ENCODE data around the gene CRYGA.
"Not testable (repeated sequence)": the region's sequence is repeated elsewhere in the genome, so short reads cannot be mapped to it uniquely, and the experiment has no call there.

Gene CRYGA

DNA sequence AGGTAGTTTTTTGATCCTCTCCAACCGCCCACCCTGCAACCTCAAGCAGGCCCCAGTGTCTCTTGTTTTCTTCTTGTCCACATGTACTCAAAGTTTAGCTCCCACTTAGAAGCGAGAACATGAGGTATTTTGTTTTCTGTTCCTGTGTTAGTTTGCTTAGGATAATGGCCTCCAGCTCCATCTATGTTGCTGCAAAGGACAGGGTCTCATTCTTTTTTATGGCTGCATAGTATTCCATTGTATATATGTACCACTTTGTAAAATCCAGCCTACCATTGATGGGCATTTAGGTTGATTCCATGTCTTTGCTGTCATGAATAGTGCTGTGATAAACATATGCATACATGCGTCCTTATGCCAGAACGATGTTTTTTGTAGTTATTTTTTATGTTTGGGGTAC lies 36.3 kb downstream of the CRYGA start:
- no peak for DNase-seq (ENCODE audit: low read depth in 1 of 2, low spot score in 1 of 2)
- Histone ChIP-seq H3K27me3 (ENCODE audit: insufficient read depth, poor library complexity, severe bottlenecking) (no peaks in the 10 kb centered on the region), H3K27ac (replicated peaks) (no peak overlapping the region), H3K4me3 (replicated peaks; ENCODE audit: insufficient read depth, low read length) (no peak overlapping the region)
- TF ChIP-seq POLR2AphosphoS5 (IDR thresholded peaks at IDR 0.05; ENCODE audit: low read depth): no peak
- TF ChIP-seq GABPA (IDR thresholded peaks at IDR 0.05; ENCODE audit: low read depth): no peak
- TF ChIP-seq, protein P1, sequence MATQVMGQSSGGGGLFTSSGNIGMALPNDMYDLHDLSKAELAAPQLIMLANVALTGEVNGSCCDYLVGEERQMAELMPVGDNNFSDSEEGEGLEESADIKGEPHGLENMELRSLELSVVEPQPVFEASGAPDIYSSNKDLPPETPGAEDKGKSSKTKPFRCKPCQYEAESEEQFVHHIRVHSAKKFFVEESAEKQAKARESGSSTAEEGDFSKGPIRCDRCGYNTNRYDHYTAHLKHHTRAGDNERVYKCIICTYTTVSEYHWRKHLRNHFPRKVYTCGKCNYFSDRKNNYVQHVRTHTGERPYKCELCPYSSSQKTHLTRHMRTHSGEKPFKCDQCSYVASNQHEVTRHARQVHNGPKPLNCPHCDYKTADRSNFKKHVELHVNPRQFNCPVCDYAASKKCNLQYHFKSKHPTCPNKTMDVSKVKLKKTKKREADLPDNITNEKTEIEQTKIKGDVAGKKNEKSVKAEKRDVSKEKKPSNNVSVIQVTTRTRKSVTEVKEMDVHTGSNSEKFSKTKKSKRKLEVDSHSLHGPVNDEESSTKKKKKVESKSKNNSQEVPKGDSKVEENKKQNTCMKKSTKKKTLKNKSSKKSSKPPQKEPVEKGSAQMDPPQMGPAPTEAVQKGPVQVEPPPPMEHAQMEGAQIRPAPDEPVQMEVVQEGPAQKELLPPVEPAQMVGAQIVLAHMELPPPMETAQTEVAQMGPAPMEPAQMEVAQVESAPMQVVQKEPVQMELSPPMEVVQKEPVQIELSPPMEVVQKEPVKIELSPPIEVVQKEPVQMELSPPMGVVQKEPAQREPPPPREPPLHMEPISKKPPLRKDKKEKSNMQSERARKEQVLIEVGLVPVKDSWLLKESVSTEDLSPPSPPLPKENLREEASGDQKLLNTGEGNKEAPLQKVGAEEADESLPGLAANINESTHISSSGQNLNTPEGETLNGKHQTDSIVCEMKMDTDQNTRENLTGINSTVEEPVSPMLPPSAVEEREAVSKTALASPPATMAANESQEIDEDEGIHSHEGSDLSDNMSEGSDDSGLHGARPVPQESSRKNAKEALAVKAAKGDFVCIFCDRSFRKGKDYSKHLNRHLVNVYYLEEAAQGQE (IDR thresholded peaks at IDR 0.05; ENCODE audit: insufficient replicate concordance, low read depth): no peak
- TF ChIP-seq SPI1 (IDR thresholded peaks at IDR 0.05; ENCODE audit: borderline replicate concordance, low read depth): no peak
- TF ChIP-seq, protein P2, sequence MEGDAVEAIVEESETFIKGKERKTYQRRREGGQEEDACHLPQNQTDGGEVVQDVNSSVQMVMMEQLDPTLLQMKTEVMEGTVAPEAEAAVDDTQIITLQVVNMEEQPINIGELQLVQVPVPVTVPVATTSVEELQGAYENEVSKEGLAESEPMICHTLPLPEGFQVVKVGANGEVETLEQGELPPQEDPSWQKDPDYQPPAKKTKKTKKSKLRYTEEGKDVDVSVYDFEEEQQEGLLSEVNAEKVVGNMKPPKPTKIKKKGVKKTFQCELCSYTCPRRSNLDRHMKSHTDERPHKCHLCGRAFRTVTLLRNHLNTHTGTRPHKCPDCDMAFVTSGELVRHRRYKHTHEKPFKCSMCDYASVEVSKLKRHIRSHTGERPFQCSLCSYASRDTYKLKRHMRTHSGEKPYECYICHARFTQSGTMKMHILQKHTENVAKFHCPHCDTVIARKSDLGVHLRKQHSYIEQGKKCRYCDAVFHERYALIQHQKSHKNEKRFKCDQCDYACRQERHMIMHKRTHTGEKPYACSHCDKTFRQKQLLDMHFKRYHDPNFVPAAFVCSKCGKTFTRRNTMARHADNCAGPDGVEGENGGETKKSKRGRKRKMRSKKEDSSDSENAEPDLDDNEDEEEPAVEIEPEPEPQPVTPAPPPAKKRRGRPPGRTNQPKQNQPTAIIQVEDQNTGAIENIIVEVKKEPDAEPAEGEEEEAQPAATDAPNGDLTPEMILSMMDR (IDR thresholded peaks at IDR 0.05; ENCODE audit: insufficient read depth, low read length): no peak

DNA sequence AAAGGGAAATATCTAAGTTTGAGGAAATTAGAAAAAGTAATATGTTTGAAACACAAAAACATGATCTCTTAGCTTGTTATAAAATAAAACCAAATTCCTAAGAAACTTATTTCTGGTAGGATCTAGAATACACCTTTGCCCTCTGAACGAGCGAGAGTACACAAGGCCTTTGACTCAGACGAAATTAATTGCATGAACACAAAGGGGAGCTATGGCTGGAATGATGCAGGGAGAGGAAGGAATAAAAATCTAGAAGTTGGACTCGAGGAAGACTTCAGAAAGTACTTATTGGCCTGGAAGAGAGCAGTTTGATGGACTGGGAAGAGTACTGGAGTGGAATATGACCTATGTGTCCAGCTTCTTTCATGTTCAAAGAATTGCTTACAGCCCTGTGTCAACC lies 38.1 kb downstream of the CRYGA start:
- TF ChIP-seq, protein P2 (IDR thresholded peaks at IDR 0.05; ENCODE audit: insufficient read depth, low read length): no peak
- no peak for TF ChIP-seq SPI1 (IDR thresholded peaks at IDR 0.05; ENCODE audit: borderline replicate concordance, low read depth)
- TF ChIP-seq POLR2AphosphoS5 (IDR thresholded peaks at IDR 0.05; ENCODE audit: low read depth): no peak
- TF ChIP-seq, protein P1 (IDR thresholded peaks at IDR 0.05; ENCODE audit: insufficient replicate concordance, low read depth): no peak
- no peak for TF ChIP-seq GABPA (IDR thresholded peaks at IDR 0.05; ENCODE audit: low read depth)
- DNase-seq (ENCODE audit: low read depth in 1 of 2, low spot score in 1 of 2): no peak
- no peak overlapping the region for H3K4me3 ChIP-seq (replicated peaks; ENCODE audit: insufficient read depth, low read length)
- no peak overlapping the region for H3K27ac ChIP-seq (replicated peaks)
- no peaks in the 10 kb centered on the region for H3K27me3 ChIP-seq (ENCODE audit: insufficient read depth, poor library complexity, severe bottlenecking)

DNA sequence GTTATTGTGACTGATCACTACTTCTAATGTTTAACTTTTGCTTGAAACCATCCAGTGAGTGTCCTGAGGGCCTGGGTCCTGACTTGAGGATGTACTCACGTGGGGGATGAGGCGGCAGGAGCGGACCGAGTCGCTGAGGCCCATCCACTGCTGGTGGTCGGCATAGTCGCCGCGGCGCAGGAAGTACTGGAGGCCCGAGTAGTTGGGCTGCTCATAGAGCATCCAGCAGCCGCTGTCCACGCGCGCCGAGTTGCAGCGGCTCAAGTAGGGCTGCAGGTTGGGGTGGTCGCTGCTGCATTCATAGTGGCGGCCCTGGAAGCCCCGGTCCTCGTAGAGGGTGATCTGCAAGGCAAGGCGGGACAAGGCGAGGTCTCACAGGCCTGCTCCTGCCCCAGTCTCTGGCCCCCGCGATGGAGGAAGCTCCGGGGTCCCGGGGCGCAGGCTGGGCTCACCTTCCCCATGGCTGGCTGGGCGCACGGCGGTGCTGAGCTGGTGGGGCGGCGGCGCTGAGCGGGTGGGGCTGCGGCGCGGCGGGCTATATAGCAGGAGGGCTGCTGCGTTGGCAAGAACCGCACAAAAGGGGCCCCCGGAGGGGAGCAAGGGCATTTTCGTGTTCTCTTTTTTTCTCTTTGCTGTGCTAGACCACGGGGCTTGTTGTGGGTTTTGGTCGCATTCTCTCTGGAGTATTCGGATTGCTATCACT lies 39.2 kb downstream of the CRYGA start, which contains the start of gene CRYGD:
CRYGD (minus strand) TSS at position 512 of the 703 bp plus-strand sequence; CDS start at position 461, 51 bp downstream.
- H3K27ac ChIP-seq (replicated peaks); H3K27me3 ChIP-seq (ENCODE audit: insufficient read depth, poor library complexity, severe bottlenecking): not testable (repeated sequence)
- peak within 1 kb of the TSS; percentile 23; the same call in 1 of the 2 replicates for H3K4me3 ChIP-seq (replicated peaks; ENCODE audit: insufficient read depth, low read length)
- DNase-seq (ENCODE audit: low read depth in 1 of 2, low spot score in 1 of 2): peak in 1 of 2 experiments; percentile 7

DNA sequence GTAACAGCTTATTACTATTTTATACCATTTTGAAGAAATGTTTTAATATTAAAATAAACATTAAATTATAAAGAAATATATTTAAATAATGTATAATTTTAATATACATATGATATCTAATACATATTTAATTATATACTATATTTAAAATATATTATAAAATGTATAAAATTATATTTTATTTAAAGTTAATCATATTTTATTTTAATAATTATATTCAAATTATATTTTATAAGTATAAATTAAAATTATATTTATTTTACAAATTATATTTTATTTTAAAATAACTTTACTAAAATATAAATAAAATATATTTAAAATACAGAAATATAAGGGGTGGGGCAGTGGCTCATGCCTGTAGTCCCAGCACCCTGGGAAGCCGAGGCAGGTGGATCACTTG lies 41.1 kb downstream of the CRYGA start:
- no peak for TF ChIP-seq SPI1 (IDR thresholded peaks at IDR 0.05; ENCODE audit: borderline replicate concordance, low read depth)
- TF ChIP-seq POLR2AphosphoS5 (IDR thresholded peaks at IDR 0.05; ENCODE audit: low read depth): no peak
- TF ChIP-seq, protein P1 (IDR thresholded peaks at IDR 0.05; ENCODE audit: insufficient replicate concordance, low read depth): no peak
- TF ChIP-seq GABPA (IDR thresholded peaks at IDR 0.05; ENCODE audit: low read depth): no peak
- TF ChIP-seq, protein P2 (IDR thresholded peaks at IDR 0.05; ENCODE audit: insufficient read depth, low read length): no peak
- no peak overlapping the region for H3K27ac ChIP-seq (replicated peaks)
- no peak for DNase-seq (ENCODE audit: low read depth in 1 of 2, low spot score in 1 of 2)
- H3K4me3 ChIP-seq (replicated peaks; ENCODE audit: insufficient read depth, low read length): no peak overlapping the region
- H3K27me3 ChIP-seq (ENCODE audit: insufficient read depth, poor library complexity, severe bottlenecking): no peaks in the 10 kb centered on the region
